ENCODE data around the gene EGR4. TPM values are rescaled to one million over a fixed set of nuclear protein-coding genes. Genes with fewer than 3 reads are reported as not detected.

EGR4 gene
- total and polyA plus RNA-seq, 2 donors from 2014 or later = not detected

DNA sequence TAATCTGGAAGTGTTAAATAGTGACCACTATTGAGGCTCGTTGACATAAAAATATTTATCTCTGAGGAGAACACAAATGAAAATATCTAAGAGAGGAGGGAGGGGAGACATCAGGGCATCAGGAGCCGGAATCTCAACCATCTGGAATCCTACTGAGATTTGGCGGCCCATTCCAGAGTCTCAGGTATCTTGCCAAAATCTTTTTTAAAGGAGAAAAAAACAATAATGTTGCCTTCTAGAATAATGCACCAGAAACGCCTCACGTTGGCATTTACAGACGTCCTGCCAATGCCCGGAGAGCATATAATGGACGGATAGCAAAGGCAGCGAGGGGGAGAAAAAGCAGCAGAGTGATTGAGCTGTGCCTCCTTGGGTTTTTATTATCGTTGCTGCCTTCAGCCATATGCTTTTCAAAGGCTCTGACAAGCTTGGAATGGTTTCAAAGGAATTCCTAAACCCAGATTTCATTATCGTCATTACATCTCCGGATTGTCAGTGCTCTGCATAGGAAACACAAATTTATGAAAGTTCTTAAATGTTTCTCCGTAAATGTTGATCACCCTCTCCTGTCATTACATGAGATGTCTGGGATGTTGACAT, 30.9 kb upstream of the EGR4 start:
- Histone ChIP-seq H3K9me3 (ENCODE audit: control insufficient read depth in 2 of 3, insufficient read depth in 1 of 3, low read length in 3 of 3) (no peaks in the 10 kb centered on the region), H3K4me1 (ENCODE audit: control insufficient read depth in 2 of 3, insufficient read depth in 2 of 3, low read depth in 1 of 3, low read length in 3 of 3) (no peaks in the 10 kb centered on the region), H3K9ac (ENCODE audit: low read length in 3 of 3) (no peak overlapping the region), H3K27ac (ENCODE audit: low read depth in 2 of 2, low read length in 2 of 2) (no peak overlapping the region), H3K36me3 (ENCODE audit: control insufficient read depth in 2 of 3, insufficient read depth in 3 of 3, low read length in 3 of 3) (no peaks in the 10 kb centered on the region), H3K27me3 (ENCODE audit: control insufficient read depth, insufficient read depth, low read length) (no peaks in the 10 kb centered on the region), H3K4me3 (ENCODE audit: low read length in 3 of 3) (no peak overlapping the region)
- intact Hi-C loops (cut with DNase I) = no loop called here
- FAIRE-seq (no peak), DNase-seq (peak in 2 of 5 donors; percentile 3 to 25)
- TF ChIP-seq, protein P1, sequence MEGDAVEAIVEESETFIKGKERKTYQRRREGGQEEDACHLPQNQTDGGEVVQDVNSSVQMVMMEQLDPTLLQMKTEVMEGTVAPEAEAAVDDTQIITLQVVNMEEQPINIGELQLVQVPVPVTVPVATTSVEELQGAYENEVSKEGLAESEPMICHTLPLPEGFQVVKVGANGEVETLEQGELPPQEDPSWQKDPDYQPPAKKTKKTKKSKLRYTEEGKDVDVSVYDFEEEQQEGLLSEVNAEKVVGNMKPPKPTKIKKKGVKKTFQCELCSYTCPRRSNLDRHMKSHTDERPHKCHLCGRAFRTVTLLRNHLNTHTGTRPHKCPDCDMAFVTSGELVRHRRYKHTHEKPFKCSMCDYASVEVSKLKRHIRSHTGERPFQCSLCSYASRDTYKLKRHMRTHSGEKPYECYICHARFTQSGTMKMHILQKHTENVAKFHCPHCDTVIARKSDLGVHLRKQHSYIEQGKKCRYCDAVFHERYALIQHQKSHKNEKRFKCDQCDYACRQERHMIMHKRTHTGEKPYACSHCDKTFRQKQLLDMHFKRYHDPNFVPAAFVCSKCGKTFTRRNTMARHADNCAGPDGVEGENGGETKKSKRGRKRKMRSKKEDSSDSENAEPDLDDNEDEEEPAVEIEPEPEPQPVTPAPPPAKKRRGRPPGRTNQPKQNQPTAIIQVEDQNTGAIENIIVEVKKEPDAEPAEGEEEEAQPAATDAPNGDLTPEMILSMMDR (IDR thresholded peaks at IDR 0.05; ENCODE audit: borderline replicate concordance, extremely low read depth, insufficient read depth) = no peak

DNA sequence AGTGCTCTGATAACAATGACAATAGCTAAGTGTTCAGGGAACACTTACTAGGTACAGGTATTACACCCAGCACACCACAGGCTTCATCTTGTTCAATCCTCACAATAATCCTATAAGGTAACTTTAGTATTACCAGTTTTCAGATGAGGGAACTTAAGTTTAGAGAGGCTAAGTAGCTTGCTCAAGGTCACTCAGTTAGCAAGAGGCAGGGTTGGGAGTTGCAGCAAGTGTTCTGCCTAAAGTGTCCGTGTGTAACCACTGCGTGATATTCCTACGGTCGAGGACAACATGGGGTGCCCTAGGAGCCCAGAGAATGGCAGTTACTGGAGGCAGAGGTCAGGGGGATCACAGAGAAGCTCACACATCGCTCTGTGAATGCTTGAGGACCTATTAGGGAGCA, 30.2 kb upstream of the EGR4 start:
- no peaks in the 10 kb centered on the region for H3K4me1 ChIP-seq (ENCODE audit: control insufficient read depth in 2 of 3, insufficient read depth in 2 of 3, low read depth in 1 of 3, low read length in 3 of 3)
- no peaks in the 10 kb centered on the region for H3K36me3 ChIP-seq (ENCODE audit: control insufficient read depth in 2 of 3, insufficient read depth in 3 of 3, low read length in 3 of 3)
- TF ChIP-seq, protein P1 (IDR thresholded peaks at IDR 0.05; ENCODE audit: borderline replicate concordance, extremely low read depth, insufficient read depth) = no peak
- DNase-seq (no peak), FAIRE-seq (no peak)
- no peaks in the 10 kb centered on the region for H3K27me3 ChIP-seq (ENCODE audit: control insufficient read depth, insufficient read depth, low read length)
- no peak overlapping the region for H3K9ac ChIP-seq (ENCODE audit: low read length in 3 of 3)
- no peak overlapping the region for H3K4me3 ChIP-seq (ENCODE audit: low read length in 3 of 3)
- no peak overlapping the region for H3K27ac ChIP-seq (ENCODE audit: low read depth in 2 of 2, low read length in 2 of 2)
- intact Hi-C loops (cut with DNase I) = no loop called here
- H3K9me3 ChIP-seq (ENCODE audit: control insufficient read depth in 2 of 3, insufficient read depth in 1 of 3, low read length in 3 of 3) = no peaks in the 10 kb centered on the region

DNA sequence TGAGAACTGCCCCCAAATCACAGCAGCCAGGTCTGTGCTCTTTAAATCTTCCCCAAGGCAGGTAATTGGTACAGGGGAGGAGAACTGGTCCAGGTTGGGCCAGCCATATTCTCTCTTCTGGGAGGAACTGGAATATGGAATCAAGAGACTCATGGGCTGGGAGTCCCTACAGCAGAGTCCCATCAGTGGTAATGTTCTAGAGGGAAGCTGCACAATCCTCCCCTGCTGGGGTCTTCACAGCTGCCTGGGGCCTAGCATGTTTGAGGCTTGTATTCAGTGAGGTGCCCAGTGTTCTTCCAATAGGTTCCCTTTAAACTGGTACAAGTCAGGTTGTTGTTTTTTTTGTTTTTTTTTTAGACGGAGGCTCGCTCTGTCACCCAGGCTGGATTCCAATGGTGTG, 21.1 kb upstream of the EGR4 start:
- no peaks in the 10 kb centered on the region for H3K27me3 ChIP-seq (ENCODE audit: control insufficient read depth, insufficient read depth, low read length)
- no peak for FAIRE-seq
- TF ChIP-seq, protein P1 (IDR thresholded peaks at IDR 0.05; ENCODE audit: borderline replicate concordance, extremely low read depth, insufficient read depth) = no peak
- no peak overlapping the region for H3K4me3 ChIP-seq (ENCODE audit: low read length in 3 of 3)
- no peak overlapping the region for H3K27ac ChIP-seq (ENCODE audit: low read depth in 2 of 2, low read length in 2 of 2)
- no peak for DNase-seq
- no peaks in the 10 kb centered on the region for H3K9me3 ChIP-seq (ENCODE audit: control insufficient read depth in 2 of 3, insufficient read depth in 1 of 3, low read length in 3 of 3)
- H3K9ac ChIP-seq (ENCODE audit: low read length in 3 of 3) = no peak overlapping the region
- H3K36me3 ChIP-seq (ENCODE audit: control insufficient read depth in 2 of 3, insufficient read depth in 3 of 3, low read length in 3 of 3) = no peaks in the 10 kb centered on the region
- intact Hi-C loops (cut with DNase I) = no loop called here
- H3K4me1 ChIP-seq (ENCODE audit: control insufficient read depth in 2 of 3, insufficient read depth in 2 of 3, low read depth in 1 of 3, low read length in 3 of 3) = no peaks in the 10 kb centered on the region

DNA sequence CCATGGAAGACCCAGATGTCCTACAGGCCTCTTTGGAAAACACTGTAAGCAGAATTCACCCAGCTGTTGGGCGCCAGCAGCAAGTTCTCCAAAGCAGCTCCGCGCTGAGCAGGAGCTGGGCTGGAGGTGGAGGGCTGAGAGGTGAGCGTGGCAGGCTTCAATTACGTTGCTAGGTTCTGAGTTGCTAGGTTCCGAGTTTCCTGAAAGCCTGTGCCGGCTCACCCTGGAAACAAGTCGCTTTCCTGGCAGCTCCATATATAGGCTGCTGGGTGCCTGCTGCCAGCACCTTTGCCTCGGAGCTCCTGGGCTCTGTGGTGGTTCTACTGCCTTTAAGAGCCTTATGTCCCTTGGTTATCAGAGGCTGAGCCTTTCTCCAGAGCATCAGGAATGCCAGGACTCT, 14.4 kb upstream of the EGR4 start:
- H3K9me3 ChIP-seq (ENCODE audit: control insufficient read depth in 2 of 3, insufficient read depth in 1 of 3, low read length in 3 of 3) = peaks cover 0 to 2% (median 0%) of the 10 kb centered on the region in 3 donors
- TF ChIP-seq, protein P1 (IDR thresholded peaks at IDR 0.05; ENCODE audit: borderline replicate concordance, extremely low read depth, insufficient read depth) = no peak
- H3K4me3 ChIP-seq (ENCODE audit: low read length in 3 of 3) = no peak overlapping the region
- H3K36me3 ChIP-seq (ENCODE audit: control insufficient read depth in 2 of 3, insufficient read depth in 3 of 3, low read length in 3 of 3) = no peaks in the 10 kb centered on the region
- DNase-seq = no peak
- intact Hi-C loops (cut with DNase I) = no loop called here
- H3K4me1 ChIP-seq (ENCODE audit: control insufficient read depth in 2 of 3, insufficient read depth in 2 of 3, low read depth in 1 of 3, low read length in 3 of 3) = no peaks in the 10 kb centered on the region
- no peak overlapping the region for H3K27ac ChIP-seq (ENCODE audit: low read depth in 2 of 2, low read length in 2 of 2)
- no peak for FAIRE-seq
- no peaks in the 10 kb centered on the region for H3K27me3 ChIP-seq (ENCODE audit: control insufficient read depth, insufficient read depth, low read length)
- no peak overlapping the region for H3K9ac ChIP-seq (ENCODE audit: low read length in 3 of 3)
